ENCODE measurements around the gene DHX38. TPM values are rescaled to one million over a fixed set of nuclear protein-coding genes. Genes with fewer than 3 reads are reported as not detected.

Gene DHX38
- polyA plus RNA-seq, 1 of the 3 experiments (the other 2 are of a cell fraction): 75.0 TPM

GRCh38 chr16:72128701-72129100 is 35.1 kb downstream of the DHX38 start:
- 91% methylated on average over 9 of the region's 9 CpGs for WGBS (ENCODE audit: low lambda C conversion rate)
- no peaks in the 10 kb centered on the region for H3K79me2 ChIP-seq (ENCODE audit: insufficient read depth)
- H3K4me1 ChIP-seq (ENCODE audit: control insufficient read depth in 1 of 2, insufficient read depth in 2 of 2, low read depth in 1 of 2, low read length in 1 of 2): peaks cover 0 to 7% of the 10 kb centered on the region in 2 experiments; a peak in 1 of 4 replicates
- no peak overlapping the region for H3K4me2 ChIP-seq
- H3K27me3 ChIP-seq (ENCODE audit: insufficient read depth): no peaks in the 10 kb centered on the region
- H3K9me3 ChIP-seq: no peaks in the 10 kb centered on the region
- H3K9ac ChIP-seq: no peak overlapping the region
- H3K9me2 ChIP-seq: no peaks in the 10 kb centered on the region
- no peak overlapping the region for H2AFZ ChIP-seq (ENCODE audit: low read depth)
- CTCF ChIA-PET: interaction anchor here (2.5 to 4.7 kb wide), 3 partner anchors 21 to 338 kb away, joined by 8 to 15 read pairs (median 9); no protein-coding TSS in a partner anchor
- H3K4me3 ChIP-seq (ENCODE audit: low read depth in 2 of 2, low read length in 1 of 2): no peak overlapping the region
- no peak overlapping the region for H3K27ac ChIP-seq (ENCODE audit: low read depth in 2 of 2, low read length in 1 of 2)
- TF ChIP-seq FOXJ3 (CRISPR knock-in tag; IDR thresholded peaks at IDR 0.05) (no peak), CHD2 (IDR thresholded peaks at IDR 0.05; ENCODE audit: low read length, partially characterized antibody) (no peak), RFX5 (IDR thresholded peaks at IDR 0.05; ENCODE audit: low read length) (no peak), MXI1 (IDR thresholded peaks at IDR 0.05; ENCODE audit: low read depth, low read length) (no peak), NRF1 (IDR thresholded peaks at IDR 0.05; ENCODE audit: low read depth, low read length) (no peak), ZBTB33 (IDR thresholded peaks at IDR 0.05; ENCODE audit: borderline replicate concordance, low read depth) (no peak), FOSL2 (IDR thresholded peaks at IDR 0.05; ENCODE audit: borderline replicate concordance, low read depth) (no peak)
- TF ChIP-seq, protein P1, sequence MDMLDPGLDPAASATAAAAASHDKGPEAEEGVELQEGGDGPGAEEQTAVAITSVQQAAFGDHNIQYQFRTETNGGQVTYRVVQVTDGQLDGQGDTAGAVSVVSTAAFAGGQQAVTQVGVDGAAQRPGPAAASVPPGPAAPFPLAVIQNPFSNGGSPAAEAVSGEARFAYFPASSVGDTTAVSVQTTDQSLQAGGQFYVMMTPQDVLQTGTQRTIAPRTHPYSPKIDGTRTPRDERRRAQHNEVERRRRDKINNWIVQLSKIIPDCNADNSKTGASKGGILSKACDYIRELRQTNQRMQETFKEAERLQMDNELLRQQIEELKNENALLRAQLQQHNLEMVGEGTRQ (IDR thresholded peaks at IDR 0.05; ENCODE audit: borderline replicate concordance, low read depth, low read length): no peak
- POLR2A ChIA-PET: no interaction called here
- H3F3A ChIP-seq (replicated peaks; ENCODE audit: insufficient read depth): no peaks in the 10 kb centered on the region
- no peaks in the 10 kb centered on the region for H4K20me1 ChIP-seq (ENCODE audit: insufficient read depth)
- H3K36me3 ChIP-seq (replicated peaks in 1 of 2; ENCODE audit: control insufficient read depth in 1 of 2, insufficient read depth in 2 of 2, low read length in 1 of 2): no peaks in the 10 kb centered on the region
- DNase-seq: no peak

DNA sequence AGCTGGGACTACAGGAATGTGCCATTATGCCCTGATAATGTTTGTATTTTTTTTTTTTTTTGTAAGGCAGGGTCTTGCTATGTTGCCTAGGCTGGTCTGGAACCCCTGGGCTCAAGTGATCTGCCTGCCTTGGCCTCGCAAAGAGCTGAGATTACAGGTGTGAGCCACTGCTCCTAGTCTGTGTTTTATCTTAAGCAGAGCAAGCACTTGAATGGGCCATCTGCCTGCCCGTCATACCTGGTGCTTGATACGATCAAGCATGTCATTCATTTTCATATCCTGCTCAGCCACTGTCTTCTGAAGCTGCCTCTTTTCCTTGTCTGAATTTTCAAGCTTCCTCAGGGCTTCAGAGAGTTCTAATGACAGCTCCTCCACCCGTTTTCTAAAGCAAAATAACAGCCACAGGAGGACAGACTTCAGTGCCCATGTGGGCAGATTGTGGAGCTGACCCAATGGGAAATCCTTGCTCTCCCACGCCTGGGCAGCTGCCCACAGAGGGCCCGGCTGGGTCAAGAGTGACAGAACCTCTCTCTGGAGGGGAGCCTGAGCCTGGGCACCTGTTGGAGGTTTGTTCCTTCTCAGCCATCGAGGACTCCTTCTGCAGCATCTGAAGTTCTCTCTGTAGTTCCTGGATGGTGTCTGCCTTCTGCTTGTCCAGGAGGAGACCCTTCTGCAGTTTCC is 36.5 kb downstream of the DHX38 start:
- Histone ChIP-seq H3K4me3 (ENCODE audit: low read depth in 2 of 2, low read length in 1 of 2) (no peak overlapping the region), H3K36me3 (replicated peaks in 1 of 2; ENCODE audit: control insufficient read depth in 1 of 2, insufficient read depth in 2 of 2, low read length in 1 of 2) (no peaks in the 10 kb centered on the region), H3K9me2 (no peaks in the 10 kb centered on the region), H3K27me3 (ENCODE audit: insufficient read depth) (no peaks in the 10 kb centered on the region), H2AFZ (ENCODE audit: low read depth) (no peak overlapping the region), H3K4me2 (no peak overlapping the region), H4K20me1 (ENCODE audit: insufficient read depth) (no peaks in the 10 kb centered on the region), H3K9me3 (no peaks in the 10 kb centered on the region), H3K79me2 (ENCODE audit: insufficient read depth) (no peaks in the 10 kb centered on the region), H3K9ac (no peak overlapping the region), H3K4me1 (ENCODE audit: control insufficient read depth in 1 of 2, insufficient read depth in 2 of 2, low read depth in 1 of 2, low read length in 1 of 2) (peaks cover 0 to 7% of the 10 kb centered on the region in 2 experiments; a peak in 1 of 4 replicates), H3F3A (replicated peaks; ENCODE audit: insufficient read depth) (no peaks in the 10 kb centered on the region), H3K27ac (ENCODE audit: low read depth in 2 of 2, low read length in 1 of 2) (no peak overlapping the region)
- CTCF ChIA-PET: interaction anchor here (2.5 to 4.7 kb wide), 2 partner anchors 20 to 337 kb away, joined by 9 to 15 read pairs; no protein-coding TSS in a partner anchor
- 65% methylated on average over 7 of the region's 7 CpGs for WGBS (ENCODE audit: low lambda C conversion rate)
- TF ChIP-seq SMC3 (IDR thresholded peaks at IDR 0.05; ENCODE audit: low read depth, low read length): no peak
- no peak for TF ChIP-seq POLR2AphosphoS5 (IDR thresholded peaks at IDR 0.05; ENCODE audit: low read depth, low read length)
- no peak for TF ChIP-seq ZBTB33 (IDR thresholded peaks at IDR 0.05; ENCODE audit: borderline replicate concordance, low read depth)
- TF ChIP-seq GATA2 (CRISPR knock-in tag; IDR thresholded peaks at IDR 0.05): no peak
- no peak for TF ChIP-seq JUND (IDR thresholded peaks at IDR 0.05)
- POLR2A ChIA-PET: interaction anchor here (0.6 kb wide), 1 partner anchor 17 kb away, joined by 4 read pairs; no protein-coding TSS in a partner anchor
- no peak for DNase-seq

Data from SK-N-SH (cell line).